NOMO-1 treated with dmso at 0.1 percent for 144 hours (cell line): ENCODE results near the gene MAP2K4.

ENCODE experiments used
- DNase-seq: peaks from one replicate; lab custom pipeline; 2025; ENCODE audit not compliant: unreplicated experiment; lab: John Stamatoyannopoulos, UW

The MAP2K4 gene

DNA sequence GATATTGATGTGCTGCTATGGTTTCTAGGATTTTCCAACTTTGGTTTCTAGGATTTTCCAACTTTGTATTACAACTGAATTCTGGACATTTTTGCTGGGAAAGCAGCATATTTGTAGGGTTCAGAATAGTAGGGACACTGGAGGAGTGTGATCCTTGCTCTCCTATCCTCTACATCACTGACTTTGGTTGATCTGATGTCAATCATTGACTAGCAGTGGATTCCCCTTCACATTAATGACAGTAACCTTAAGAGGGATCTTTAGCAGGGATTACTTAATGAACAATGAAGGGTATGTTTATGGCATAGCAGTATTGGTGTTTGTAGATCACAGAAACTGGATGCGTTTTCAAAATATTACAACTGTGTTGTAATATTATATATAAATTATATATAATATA lies 67.4 kb downstream of the MAP2K4 start:
- no peak for DNase-seq

DNA sequence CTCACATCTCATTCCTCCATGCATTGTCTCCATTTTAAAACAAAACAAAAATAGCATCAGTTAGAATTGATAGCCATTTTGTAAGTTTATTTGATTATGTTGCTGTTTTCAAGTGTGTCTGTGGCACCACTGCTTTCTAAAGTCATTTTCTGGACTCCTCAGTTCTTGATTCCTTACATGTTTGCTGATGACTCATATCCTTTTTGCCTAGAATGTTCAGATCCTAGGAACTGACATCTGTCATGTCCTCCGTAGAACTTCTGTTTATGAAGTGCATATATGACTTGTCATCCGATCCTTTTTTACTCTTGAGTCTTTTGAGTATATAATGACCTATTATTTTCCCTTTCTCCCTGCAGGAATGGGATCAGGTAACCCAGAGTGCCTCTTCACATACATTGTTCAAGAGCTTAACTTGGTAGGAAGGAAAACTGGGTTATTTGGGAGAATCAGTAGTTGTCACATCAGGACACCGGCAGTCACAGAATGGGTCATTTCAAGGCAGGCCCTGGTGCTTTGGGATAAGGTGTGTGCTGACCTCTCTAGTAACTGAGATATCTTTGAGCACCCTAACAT lies 69.2 kb downstream of the MAP2K4 start:
- DNase-seq: no peak

DNA sequence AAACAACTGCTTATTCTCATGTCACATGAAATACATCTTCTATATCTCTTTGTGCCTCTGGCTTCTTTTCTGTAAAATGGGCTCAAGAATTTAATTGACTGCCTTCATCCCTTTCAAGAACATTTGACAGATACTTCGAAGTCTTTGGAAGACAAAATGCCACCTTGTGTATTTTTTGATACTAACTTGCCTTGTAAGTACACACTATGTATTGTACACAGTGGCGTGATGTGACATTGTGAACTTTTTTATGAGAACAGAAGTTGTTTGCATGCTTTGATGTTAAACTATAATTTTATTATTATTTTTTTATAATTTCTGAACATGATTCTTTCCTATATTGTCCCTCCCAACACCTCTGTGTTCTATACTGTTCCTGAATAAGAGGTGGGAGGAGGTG lies 73.7 kb downstream of the MAP2K4 start:
- no peak for DNase-seq

DNA sequence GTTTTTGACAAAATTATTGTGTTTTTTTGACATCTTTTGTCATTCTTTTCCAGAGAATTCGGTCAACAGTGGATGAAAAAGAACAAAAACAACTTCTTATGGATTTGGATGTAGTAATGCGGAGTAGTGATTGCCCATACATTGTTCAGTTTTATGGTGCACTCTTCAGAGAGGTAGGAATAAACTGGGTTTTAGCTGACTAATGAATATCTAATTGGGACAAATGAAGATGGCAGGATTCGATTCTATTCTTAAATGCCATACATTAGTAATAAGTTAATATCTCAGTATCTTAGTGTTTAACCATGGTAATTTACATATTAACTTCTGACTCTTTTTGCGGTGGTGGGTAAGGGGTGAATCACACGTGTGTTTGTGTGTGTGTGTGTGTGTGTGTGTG lies 74.8 kb downstream of the MAP2K4 start:
- DNase-seq: no peak

DNA sequence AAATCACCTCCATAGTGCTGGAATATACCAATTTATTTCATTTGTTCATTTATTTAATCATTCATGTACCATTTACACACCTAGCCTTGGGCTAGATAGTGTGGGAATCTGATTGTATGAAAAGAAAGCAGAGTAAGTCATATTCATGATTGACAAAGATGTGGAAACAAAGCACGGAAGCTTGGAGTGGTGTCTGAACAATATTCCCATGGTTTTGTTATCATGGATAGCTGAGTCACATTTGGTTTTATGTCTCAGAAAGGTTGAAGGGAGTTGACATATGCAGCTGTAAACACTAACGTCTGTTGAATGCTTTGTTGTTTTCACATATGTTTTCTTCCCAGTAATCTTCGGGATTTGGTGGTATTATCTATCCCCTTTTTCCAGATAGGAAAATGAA lies 76.6 kb downstream of the MAP2K4 start:
- no peak for DNase-seq

DNA sequence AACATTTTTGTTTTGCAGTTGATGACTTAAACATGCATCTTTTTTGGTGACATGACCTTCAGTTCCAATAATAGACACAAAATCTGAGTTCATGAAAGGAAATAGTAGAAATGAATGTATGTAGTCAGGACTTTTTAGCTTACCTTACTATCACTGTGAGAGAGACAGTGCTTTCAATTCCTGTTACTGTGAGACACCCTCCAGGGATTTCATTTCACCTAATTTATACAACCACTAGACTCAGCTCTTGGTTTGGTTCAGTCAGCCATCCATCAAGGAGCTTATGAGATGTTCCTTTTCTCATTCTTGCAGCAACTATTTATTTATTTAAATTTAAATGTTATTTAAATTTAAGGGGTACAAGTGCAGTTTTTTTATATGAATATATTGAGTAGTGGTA lies 77.9 kb downstream of the MAP2K4 start:
- no peak for DNase-seq

DNA sequence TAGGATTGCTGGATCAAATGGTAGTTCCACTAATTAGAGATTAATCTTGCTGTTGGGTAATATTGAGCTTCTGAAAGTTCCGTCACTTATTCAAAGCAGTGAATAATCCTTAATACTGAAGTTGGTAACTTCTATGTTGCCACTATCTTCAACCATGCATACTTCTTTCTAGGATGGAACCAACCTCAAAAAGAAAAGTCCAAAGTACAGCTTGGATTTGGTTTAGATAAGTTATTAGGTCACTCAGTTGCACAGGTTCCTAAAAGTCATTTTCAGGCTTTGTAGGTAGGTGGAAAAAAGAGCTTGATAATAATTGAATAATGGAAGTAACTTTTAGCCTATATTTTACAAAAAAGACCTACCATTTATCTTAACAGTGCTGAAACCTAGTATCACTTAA lies 78.7 kb downstream of the MAP2K4 start:
- no peak for DNase-seq

DNA sequence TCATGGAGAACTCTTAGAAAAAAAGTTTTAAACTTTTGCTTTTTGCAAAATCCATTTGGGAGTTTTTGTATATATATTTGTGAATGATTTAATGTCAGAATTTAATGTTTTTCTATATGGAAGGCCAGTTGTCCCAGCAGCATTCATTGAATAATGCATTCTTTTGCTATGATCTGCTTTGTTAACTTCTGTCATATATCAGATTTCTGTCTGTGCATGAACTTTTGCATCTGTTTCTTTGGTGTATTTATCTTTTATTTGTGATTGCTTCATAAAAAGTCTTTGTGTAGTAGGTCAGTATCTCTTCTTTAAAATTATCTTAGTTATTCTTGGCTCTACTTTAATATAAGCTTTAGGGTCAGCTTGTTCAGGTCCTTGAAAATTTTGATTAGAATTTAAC lies 84.2 kb downstream of the MAP2K4 start:
- no peak for DNase-seq

DNA sequence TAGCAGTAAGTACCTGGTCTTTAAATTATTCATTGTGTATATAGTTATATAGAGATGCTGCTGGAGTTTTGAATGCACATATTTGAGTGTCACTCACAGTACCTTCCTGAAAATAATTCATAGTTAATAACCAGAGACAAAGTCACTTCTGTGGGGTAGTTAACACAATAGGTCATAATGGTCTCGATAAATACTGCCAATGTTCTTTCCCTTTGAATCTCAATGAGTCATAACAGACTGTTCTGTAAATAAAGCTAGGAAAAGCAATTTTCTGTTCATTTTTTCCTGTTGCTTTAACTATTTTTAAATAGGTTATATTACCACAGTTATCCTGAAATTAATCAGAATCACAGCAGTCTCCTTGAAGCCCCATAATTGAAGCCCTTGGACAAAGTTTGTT lies 87.2 kb downstream of the MAP2K4 start:
- DNase-seq: no peak

DNA sequence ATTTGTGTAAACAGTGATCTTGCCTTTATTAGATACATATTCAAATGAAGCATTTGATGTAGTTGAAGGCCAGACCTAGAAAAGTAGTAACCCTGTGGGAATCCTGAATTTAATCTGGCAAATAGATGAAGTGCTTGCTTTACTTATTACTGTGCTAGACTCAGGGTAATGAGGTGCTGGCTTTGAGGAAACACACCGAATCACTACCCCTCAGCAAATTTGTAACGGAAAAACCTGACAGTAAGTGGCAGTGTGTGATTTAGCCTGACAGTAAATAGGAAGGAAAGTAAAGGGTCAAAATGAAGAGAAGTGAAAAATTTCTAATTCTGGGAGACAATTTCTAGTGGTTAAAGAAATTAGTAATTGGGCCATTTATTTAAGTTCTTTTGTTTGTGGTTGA lies 90.2 kb downstream of the MAP2K4 start:
- DNase-seq: no peak

DNA sequence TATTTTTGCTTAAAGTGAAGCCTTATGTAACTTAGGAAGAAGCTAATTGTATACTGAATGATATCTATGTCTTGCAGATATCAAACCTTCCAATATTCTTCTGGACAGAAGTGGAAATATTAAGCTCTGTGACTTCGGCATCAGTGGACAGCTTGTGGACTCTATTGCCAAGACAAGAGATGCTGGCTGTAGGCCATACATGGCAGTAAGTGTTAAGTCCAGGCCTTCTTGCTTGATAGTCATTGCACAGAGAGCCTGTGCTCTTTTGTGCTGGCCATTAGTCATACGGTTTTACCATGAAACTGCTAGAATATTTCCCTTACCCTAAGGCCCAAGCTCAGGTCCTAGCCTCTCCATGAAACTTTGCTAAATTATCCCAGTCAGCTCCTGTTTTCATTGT lies 92.5 kb downstream of the MAP2K4 start:
- no peak for DNase-seq

DNA sequence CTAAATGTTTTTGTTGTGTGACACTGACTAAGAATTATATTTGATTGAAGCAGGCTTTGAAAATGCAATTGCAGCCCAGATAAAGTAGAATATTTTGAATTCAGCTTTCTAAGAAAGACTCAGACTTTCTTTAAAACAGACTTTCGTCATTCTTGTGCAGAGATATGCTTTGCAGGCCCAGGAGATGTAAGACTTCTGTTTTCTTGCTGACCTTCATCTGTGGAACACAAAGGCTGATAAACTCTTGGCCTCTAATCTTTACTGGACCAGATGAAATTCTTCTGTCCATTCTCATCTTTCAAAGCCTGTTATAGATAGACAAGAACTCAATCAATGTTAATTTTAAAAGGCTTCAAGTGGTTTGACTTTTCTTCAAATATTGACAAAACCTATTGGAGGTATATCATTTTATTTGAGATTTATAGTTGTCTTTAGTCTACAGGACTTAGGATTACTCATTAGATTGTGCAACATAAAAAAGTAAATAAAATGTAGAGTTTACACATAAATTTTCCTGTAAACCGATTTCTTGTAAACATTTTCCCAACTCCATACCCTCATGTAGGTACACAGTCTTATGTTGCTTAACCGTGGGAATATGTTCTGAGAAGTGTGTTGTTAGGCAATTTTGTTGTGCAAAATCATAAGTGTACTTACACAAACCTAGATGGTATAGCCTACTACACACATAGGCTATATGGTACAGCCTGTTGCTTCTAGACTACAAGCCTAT lies 94.2 kb downstream of the MAP2K4 start:
- no peak for DNase-seq

DNA sequence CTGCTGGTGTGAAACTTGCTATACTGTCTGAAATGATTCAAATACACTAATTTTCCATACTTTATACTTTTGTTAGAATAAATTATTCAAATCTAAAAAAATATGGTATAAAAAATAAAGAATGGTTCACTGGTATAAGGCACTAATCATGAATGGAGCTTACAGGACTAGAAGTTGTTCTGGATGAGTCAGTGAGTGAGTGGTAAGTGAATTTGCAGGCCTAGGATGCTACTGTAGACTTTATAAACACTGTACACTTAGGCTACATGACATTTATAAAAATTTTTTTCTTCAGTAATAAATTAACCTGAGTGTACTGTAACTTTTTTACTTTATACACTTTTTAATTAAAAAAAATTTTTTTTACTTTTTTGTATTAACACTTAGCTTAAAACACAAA lies 95.5 kb downstream of the MAP2K4 start:
- no peak for DNase-seq

DNA sequence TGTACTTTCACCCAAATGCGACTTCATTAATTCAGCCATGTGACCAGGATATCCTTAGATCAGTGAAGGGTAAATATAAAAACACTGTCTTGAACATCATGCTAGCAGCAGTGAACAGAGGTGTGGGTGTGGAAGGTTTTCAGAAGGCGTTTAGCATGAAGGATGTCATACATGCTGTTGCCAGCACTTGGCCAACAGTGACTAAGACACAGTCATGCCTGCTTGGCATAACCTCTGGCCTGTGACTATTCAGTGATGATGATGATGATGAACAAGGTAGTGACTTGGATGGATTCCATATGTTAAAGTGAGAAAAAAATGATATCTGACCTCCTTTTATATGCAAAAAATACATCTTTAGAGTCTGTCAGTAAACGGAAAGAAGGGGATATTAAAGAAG lies 97.9 kb downstream of the MAP2K4 start:
- no peak for DNase-seq

DNA sequence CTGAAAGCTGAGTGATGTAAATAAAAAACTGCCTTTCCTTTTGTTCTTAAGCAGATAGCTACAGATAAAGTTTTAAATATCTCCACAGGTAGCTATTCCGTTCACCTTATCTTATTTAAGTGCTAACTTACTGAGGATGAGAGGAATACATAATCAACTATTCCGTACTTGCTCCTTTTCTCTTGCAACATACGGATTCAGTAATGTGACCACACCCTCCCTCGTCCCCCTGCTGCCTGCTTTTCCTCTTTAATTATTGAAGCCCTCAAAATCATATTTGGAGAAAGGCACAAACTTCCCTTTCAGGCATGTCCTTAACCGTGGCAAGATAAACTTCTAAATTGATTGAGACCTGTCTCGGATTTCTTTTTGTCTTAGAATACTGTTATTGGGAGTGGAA lies 101.4 kb downstream of the MAP2K4 start:
- DNase-seq: no peak

DNA sequence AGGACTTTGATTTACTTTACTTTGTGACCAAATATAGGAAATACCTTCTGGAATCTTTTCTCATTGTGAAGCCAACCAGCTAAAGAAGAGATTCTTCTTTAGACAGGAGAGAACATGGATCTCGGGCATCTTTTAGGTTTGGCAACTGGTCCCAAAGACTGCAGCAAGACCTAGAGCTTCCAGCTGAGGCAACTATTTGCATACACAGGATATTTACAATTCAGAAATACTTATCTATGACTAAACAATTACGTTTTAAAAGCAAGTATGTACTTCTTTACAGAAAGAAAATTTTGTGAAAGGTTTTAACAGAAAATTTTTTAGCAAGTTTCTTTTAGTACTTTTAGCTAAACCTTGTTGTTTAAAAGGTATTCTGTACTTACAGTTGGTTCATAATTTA lies 106.5 kb downstream of the MAP2K4 start:
- DNase-seq: no peak

DNA sequence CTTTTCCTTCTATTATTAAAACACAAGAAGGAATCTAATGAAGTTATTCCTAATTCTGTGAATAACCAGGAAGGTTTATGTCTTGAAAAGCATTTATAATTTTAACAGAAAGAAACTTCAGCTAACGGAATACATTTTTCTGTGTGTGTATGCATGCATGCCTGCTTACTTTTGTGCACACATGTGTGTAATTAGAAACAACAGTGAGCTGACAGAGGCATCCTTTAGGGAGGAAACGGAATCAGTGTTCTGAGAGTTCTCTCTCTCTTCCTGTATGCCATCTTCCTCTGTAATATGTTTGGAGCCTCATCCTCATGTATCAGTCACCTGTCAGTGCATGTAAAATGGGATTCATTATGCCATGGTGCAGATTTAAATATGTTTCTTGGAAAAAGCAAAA lies 107.0 kb downstream of the MAP2K4 start:
- no peak for DNase-seq

DNA sequence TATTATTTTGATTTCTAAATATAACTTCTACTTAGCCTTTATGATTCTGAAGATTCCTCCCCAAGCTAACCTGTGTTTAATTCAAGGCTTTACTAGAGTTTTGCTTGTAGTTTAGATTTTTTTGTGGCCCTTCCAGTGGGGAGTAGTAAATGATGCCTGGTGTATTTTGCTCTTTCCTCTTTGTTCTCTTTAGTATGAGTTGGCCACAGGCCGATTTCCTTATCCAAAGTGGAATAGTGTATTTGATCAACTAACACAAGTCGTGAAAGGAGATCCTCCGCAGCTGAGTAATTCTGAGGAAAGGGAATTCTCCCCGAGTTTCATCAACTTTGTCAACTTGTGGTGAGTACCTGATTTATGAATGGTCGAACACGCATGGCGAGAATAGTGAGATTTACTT lies 108.3 kb downstream of the MAP2K4 start:
- no peak for DNase-seq

DNA sequence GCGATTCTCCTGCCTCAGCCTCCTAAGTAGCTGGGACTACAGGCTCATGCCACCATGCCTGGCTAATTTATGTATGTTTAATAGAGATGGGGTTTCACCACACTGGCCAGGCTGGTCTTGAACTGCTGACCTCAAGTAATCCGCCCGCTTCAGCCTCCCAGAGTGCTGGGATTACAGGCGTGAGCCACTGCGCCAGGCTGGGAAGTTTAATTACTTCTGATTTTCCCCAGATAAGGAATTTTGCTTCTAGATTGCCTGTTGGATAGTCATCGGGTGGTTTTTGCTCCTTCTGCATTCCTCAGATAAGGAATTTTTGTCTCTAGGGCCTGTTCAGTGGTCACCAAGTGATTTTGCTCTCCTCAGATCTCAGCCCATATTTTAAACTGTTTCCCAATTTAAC lies 112.5 kb downstream of the MAP2K4 start:
- no peak for DNase-seq

DNA sequence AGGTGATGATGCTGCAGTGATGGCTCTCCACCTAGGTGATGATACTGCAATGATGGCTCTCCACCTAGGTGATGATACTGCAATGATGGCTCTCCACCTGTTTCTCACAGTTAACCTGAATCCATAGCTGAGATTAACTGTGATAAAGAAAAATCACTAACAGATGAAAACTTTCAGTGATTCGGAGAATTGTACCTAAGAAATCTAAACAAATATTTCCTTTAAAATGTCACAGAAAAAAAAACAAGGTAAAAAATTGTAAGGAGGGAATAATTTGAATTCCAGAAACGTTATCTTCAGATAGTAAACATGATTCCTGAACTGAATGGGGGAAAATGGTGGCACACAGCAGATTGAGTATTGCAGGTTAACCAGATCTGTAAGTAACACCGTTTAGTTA lies 113.4 kb downstream of the MAP2K4 start:
- DNase-seq: no peak

DNA sequence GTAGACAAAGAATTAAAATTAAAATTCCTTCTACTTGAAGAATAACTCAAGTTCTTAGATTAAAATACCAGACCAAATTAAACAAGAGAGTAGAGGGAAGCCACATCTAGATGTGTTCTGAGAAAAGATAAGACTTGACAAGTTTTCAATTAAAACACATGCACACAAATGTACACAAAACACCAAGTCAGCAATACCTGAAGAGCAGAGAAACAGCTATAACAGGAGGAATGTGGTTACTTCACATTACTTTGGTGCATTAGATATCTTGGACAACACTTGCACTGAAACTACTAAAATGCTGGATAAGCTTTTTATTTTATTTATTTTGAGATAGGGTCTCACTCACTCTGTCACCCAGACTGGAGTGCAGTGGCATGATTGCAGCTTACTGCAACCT lies 113.9 kb downstream of the MAP2K4 start:
- DNase-seq: no peak

DNA sequence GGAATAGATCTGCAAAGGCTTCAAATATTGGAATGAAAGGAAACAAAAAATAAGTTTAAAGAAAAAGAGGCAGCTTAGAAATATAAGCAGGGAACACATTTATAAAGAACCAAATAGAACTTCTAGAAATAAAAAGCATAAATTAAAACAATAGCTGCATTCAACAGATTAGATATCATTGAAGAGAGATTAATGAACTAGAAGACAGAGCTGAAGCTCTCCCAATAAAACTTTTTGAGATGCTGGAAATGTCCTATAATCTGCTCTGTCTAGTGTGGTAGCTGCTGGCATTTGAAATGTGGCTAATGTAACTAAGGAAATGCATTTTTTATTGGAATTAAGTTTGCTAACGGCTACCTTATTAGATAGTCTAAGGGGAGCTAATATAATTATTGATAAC lies 115.6 kb downstream of the MAP2K4 start:
- DNase-seq: no peak

DNA sequence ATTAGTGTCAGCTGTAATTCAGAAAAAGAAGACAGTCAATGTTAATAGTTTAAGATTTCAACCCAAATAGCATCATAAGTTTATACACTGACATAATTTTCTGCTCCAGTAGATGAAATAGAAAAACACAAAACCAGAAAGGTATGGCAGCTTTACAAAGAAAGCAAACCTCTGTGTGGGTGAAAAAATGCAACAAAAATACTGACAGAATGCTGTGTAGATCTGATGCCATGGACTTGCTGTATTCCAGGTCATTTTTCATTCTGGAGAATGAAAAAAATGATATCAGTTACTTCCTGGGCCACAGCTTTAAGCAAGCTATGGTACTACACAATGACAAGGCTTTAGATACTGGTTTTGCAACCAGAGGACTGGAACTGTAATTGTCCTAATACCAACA lies 116.0 kb downstream of the MAP2K4 start:
- no peak for DNase-seq
